GM23248 (cell line): ENCODE data around the gene PDE4B.

ENCODE experiments used
- EZH2 ChIP-seq: fragments of 200-600 bp; sonication (generic); IDR thresholded peaks from 2 replicates; pipeline ENCODE4 v1.6.1; 2018; ENCODE audit warnings: antibody characterized with exemption, mild to moderate bottlenecking; ENCODE audit not compliant: insufficient read depth, poor library complexity, severe bottlenecking
- EZH2phosphoT487 ChIP-seq: fragments of 200-600 bp; sonication (generic); IDR thresholded peaks from 2 replicates; pipeline ENCODE4 v1.6.1; 2018; ENCODE audit warnings: antibody characterized with exemption, moderate library complexity, mild to moderate bottlenecking, low read depth; ENCODE audit not compliant: insufficient read depth

DNA sequence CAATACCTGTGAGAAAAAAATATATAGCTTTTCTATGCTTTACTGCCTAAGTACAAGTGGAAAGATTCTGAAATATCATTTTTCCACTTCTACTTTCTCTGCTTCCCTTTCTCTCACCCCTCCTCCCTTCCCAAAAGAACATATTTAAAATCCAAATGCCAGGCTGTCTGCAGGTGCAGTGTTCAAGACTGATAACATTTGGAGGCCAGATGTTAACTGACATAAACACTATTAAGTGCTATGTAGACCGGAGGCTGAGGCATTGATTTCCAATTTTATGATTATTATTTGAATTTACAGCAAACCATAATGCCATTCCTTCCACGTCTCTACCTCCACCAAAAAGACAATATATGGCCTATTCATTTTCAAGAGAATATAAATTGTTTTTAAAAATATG lies 444.3 kb downstream of the PDE4B start:
- TF ChIP-seq EZH2 = no peak
- TF ChIP-seq EZH2phosphoT487 = no peak
